ENCODE results near the gene LEP.

Gene LEP

GRCh38 chr7:128200376-128200775 lies 40.7 kb upstream of the LEP start:
- no peak overlapping the region for H3K56ac ChIP-seq (ENCODE audit: low read length)
- H3K4me2 ChIP-seq (ENCODE audit: low read length), result no peak overlapping the region
- no peak overlapping the region for H3K23ac ChIP-seq (ENCODE audit: low read length)
- no CpG with 5 or more reads among the region's 6 CpGs for WGBS (ENCODE audit: extremely low coverage, insufficient coverage, low lambda C conversion rate)
- H3K79me1 ChIP-seq (ENCODE audit: low read length), result no peaks in the 10 kb centered on the region
- no peak overlapping the region for H2AK5ac ChIP-seq (ENCODE audit: low read length)
- no peaks in the 10 kb centered on the region for H3K79me2 ChIP-seq (ENCODE audit: control insufficient read depth, insufficient read depth, low read length)
- no peak overlapping the region for H3K18ac ChIP-seq (ENCODE audit: low read length)
- no peak overlapping the region for H3K9ac ChIP-seq (ENCODE audit: low read length)
- peaks cover 4% of the 10 kb centered on the region for H3K27me3 ChIP-seq (ENCODE audit: insufficient read depth, low read length, poor library complexity)
- H3K4ac ChIP-seq (ENCODE audit: low read depth, low read length), result no peak overlapping the region
- H2BK5ac ChIP-seq (ENCODE audit: low read length), result no peak overlapping the region
- H3K27ac ChIP-seq (ENCODE audit: low read depth, low read length), result no peak overlapping the region
- no peak overlapping the region for H3K4me3 ChIP-seq (ENCODE audit: low read length)
- no peak overlapping the region for H2BK15ac ChIP-seq (replicated peaks; ENCODE audit: low read depth)
- DNase-seq, result no peak
- no peak overlapping the region for H4K8ac ChIP-seq (ENCODE audit: low read depth, low read length)
- peaks cover 6% of the 10 kb centered on the region for H3K4me1 ChIP-seq (ENCODE audit: control insufficient read depth, low read depth, low read length)
- H3K36me3 ChIP-seq (ENCODE audit: control insufficient read depth, insufficient read depth, low read length), result no peaks in the 10 kb centered on the region
- no peak overlapping the region for H2BK120ac ChIP-seq (ENCODE audit: low read depth, low read length)
- no peak overlapping the region for H4K5ac ChIP-seq (ENCODE audit: low read length)

DNA sequence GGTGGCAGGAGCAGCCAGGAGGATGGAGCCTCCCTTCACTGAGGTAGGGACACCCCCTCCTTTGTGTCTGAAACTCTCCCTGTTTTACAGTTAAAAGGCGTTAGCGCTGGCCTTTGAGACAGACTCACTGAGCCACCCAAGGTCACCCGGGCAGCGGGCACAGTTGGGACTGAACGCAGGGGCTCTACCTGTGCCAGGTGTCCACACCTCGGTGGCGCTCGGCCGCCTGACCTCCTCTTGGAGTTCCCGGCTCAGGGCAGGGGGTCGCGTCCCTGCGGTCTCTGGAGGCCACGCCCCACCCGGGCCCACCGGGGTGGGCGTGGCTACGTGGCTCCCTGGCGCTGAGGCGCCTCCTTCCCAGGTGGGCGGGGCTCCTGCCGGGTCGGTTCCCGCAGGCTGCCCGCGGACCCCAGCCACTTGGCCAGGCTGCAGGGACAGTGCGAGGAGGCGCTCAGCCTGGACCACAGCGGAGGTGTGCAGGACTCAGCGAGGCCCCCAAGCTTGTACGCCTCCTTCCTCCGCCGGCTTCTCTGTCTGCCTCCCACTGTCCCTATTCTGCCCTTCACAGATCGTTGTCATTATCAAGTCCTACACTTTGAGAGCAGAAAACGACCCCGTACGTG lies 39.9 kb upstream of the LEP start:
- H2BK5ac ChIP-seq (ENCODE audit: low read length), result no peak overlapping the region
- peaks cover 4% of the 10 kb centered on the region for H3K27me3 ChIP-seq (ENCODE audit: insufficient read depth, low read length, poor library complexity)
- no peaks in the 10 kb centered on the region for H3K79me1 ChIP-seq (ENCODE audit: low read length)
- no peak overlapping the region for H2BK120ac ChIP-seq (ENCODE audit: low read depth, low read length)
- no peak overlapping the region for H2AK5ac ChIP-seq (ENCODE audit: low read length)
- peaks cover 6% of the 10 kb centered on the region for H3K4me1 ChIP-seq (ENCODE audit: control insufficient read depth, low read depth, low read length)
- no peak overlapping the region for H3K27ac ChIP-seq (ENCODE audit: low read depth, low read length)
- H4K8ac ChIP-seq (ENCODE audit: low read depth, low read length), result no peak overlapping the region
- H3K56ac ChIP-seq (ENCODE audit: low read length), result peak overlapping the region; percentile 62
- no peaks in the 10 kb centered on the region for H3K79me2 ChIP-seq (ENCODE audit: control insufficient read depth, insufficient read depth, low read length)
- H3K23ac ChIP-seq (ENCODE audit: low read length), result no peak overlapping the region
- peak overlapping the region; percentile 92 for H3K4me2 ChIP-seq (ENCODE audit: low read length)
- no peak overlapping the region for H3K4ac ChIP-seq (ENCODE audit: low read depth, low read length)
- peak; percentile 54 for DNase-seq
- H3K36me3 ChIP-seq (ENCODE audit: control insufficient read depth, insufficient read depth, low read length), result no peaks in the 10 kb centered on the region
- H3K9ac ChIP-seq (ENCODE audit: low read length), result peak overlapping the region; percentile 32
- no peak overlapping the region for H4K5ac ChIP-seq (ENCODE audit: low read length)
- no peak overlapping the region for H3K18ac ChIP-seq (ENCODE audit: low read length)
- no peak overlapping the region for H2BK15ac ChIP-seq (replicated peaks; ENCODE audit: low read depth)
- no CpG with 5 or more reads among the region's 37 CpGs for WGBS (ENCODE audit: extremely low coverage, insufficient coverage, low lambda C conversion rate)
- peak overlapping the region; percentile 20 for H3K4me3 ChIP-seq (ENCODE audit: low read length)

- Histone ChIP-seq H3K4ac (ENCODE audit: low read depth, low read length) (no peak overlapping the region), H3K27me3 (ENCODE audit: insufficient read depth, low read length, poor library complexity) (peaks cover 4% of the 10 kb centered on the region), H2BK15ac (replicated peaks; ENCODE audit: low read depth) (no peak overlapping the region), H2BK5ac (ENCODE audit: low read length) (no peak overlapping the region), H4K5ac (ENCODE audit: low read length) (no peak overlapping the region), H4K8ac (ENCODE audit: low read depth, low read length) (no peak overlapping the region), H3K4me2 (ENCODE audit: low read length) (peak overlapping the region; percentile 92), H3K9ac (ENCODE audit: low read length) (peak overlapping the region; percentile 32), H3K23ac (ENCODE audit: low read length) (no peak overlapping the region), H3K79me2 (ENCODE audit: control insufficient read depth, insufficient read depth, low read length) (no peaks in the 10 kb centered on the region), H3K79me1 (ENCODE audit: low read length) (no peaks in the 10 kb centered on the region), H2BK120ac (ENCODE audit: low read depth, low read length) (no peak overlapping the region), H3K36me3 (ENCODE audit: control insufficient read depth, insufficient read depth, low read length) (no peaks in the 10 kb centered on the region), H3K56ac (ENCODE audit: low read length) (peak overlapping the region; percentile 30), H2AK5ac (ENCODE audit: low read length) (no peak overlapping the region), H3K4me3 (ENCODE audit: low read length) (no peak overlapping the region), H3K27ac (ENCODE audit: low read depth, low read length) (no peak overlapping the region), H3K4me1 (ENCODE audit: control insufficient read depth, low read depth, low read length) (peaks cover 6% of the 10 kb centered on the region), H3K18ac (ENCODE audit: low read length) (no peak overlapping the region)
- DNase-seq, result no peak
- WGBS (ENCODE audit: extremely low coverage, insufficient coverage, low lambda C conversion rate), result no CpG with 5 or more reads among the region's 17 CpGs
These were observed 39.4 kb upstream of the LEP start for GRCh38 chr7:128201690-128202085.

DNA sequence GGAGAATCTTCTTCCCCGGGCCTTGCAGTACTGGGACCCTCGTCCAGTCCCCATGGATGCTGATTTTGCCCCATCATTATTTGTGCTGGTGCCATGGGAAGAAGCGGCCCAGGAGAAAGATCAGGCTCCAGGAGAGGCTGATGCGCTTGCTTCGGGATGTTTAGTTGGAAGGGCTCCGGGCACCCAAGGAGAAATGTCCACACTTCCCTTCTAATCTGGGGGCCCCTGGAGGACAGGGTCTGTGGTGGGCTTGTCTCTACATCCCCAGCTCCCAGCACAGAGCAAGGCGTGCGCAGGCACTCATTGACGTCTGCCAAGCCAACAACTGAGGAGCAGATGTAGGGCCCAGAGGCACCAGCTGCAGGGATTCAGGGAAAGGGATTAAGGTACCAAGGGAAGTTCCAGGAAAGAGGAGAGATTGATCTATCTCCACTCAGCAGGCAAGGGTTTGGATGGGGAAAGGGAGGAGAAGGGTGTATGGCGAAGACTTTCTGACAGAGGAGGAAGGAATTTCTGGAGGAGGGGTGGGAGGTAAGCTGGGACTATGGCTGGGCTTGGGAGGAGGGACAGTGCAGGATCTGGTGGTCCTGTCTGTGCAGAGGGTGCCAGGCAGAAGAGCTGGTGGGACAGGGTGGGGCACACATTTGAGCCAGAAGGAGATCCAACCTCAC lies 38.7 kb upstream of the LEP start:
- Histone ChIP-seq H3K4me2 (ENCODE audit: low read length) (no peak overlapping the region), H2AK5ac (ENCODE audit: low read length) (no peak overlapping the region), H2BK120ac (ENCODE audit: low read depth, low read length) (no peak overlapping the region), H3K9ac (ENCODE audit: low read length) (no peak overlapping the region), H3K79me1 (ENCODE audit: low read length) (no peaks in the 10 kb centered on the region), H3K27me3 (ENCODE audit: insufficient read depth, low read length, poor library complexity) (peaks cover 4% of the 10 kb centered on the region), H3K27ac (ENCODE audit: low read depth, low read length) (no peak overlapping the region), H3K79me2 (ENCODE audit: control insufficient read depth, insufficient read depth, low read length) (no peaks in the 10 kb centered on the region), H3K4me1 (ENCODE audit: control insufficient read depth, low read depth, low read length) (peaks cover 6% of the 10 kb centered on the region), H3K56ac (ENCODE audit: low read length) (no peak overlapping the region), H3K18ac (ENCODE audit: low read length) (no peak overlapping the region), H3K23ac (ENCODE audit: low read length) (no peak overlapping the region), H3K4ac (ENCODE audit: low read depth, low read length) (no peak overlapping the region), H4K8ac (ENCODE audit: low read depth, low read length) (no peak overlapping the region), H3K4me3 (ENCODE audit: low read length) (no peak overlapping the region), H4K5ac (ENCODE audit: low read length) (no peak overlapping the region), H3K36me3 (ENCODE audit: control insufficient read depth, insufficient read depth, low read length) (no peaks in the 10 kb centered on the region), H2BK5ac (ENCODE audit: low read length) (no peak overlapping the region), H2BK15ac (replicated peaks; ENCODE audit: low read depth) (no peak overlapping the region)
- no CpG with 5 or more reads among the region's 10 CpGs for WGBS (ENCODE audit: extremely low coverage, insufficient coverage, low lambda C conversion rate)
- DNase-seq, result no peak

DNA sequence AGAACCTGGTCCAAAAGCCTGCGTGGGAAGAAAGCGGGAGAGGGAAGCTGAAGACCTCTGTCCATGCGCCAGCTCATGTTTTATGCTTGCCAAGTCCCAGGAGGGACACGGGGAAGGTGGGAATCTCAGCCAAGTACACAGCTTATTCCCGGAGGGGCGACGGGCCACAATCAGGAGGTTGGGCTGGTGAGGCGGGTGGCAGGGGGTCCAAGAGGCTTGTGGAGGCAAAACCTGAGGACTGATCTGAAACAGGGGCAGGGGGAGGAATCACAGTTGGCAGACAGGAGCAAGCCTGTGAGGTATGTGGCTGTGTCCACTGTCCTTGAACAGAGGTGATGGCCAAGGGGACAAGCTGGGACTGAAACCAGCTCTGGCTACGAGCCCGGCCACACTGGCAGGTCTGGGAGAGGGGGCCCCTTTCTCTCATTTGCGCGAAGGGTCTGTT lies 38.0 kb upstream of the LEP start:
- Histone ChIP-seq H3K56ac (ENCODE audit: low read length) (no peak overlapping the region), H3K18ac (ENCODE audit: low read length) (no peak overlapping the region), H3K36me3 (ENCODE audit: control insufficient read depth, insufficient read depth, low read length) (no peaks in the 10 kb centered on the region), H3K4me3 (ENCODE audit: low read length) (no peak overlapping the region), H3K79me1 (ENCODE audit: low read length) (no peaks in the 10 kb centered on the region), H3K79me2 (ENCODE audit: control insufficient read depth, insufficient read depth, low read length) (no peaks in the 10 kb centered on the region), H3K4ac (ENCODE audit: low read depth, low read length) (no peak overlapping the region), H3K4me2 (ENCODE audit: low read length) (no peak overlapping the region), H3K23ac (ENCODE audit: low read length) (no peak overlapping the region), H2AK5ac (ENCODE audit: low read length) (no peak overlapping the region), H4K8ac (ENCODE audit: low read depth, low read length) (no peak overlapping the region), H2BK120ac (ENCODE audit: low read depth, low read length) (no peak overlapping the region), H3K9ac (ENCODE audit: low read length) (no peak overlapping the region), H2BK15ac (replicated peaks; ENCODE audit: low read depth) (no peak overlapping the region), H3K4me1 (ENCODE audit: control insufficient read depth, low read depth, low read length) (peaks cover 6% of the 10 kb centered on the region), H3K27me3 (ENCODE audit: insufficient read depth, low read length, poor library complexity) (peaks cover 4% of the 10 kb centered on the region), H2BK5ac (ENCODE audit: low read length) (no peak overlapping the region), H4K5ac (ENCODE audit: low read length) (no peak overlapping the region), H3K27ac (ENCODE audit: low read depth, low read length) (no peak overlapping the region)
- WGBS (ENCODE audit: extremely low coverage, insufficient coverage, low lambda C conversion rate), result no CpG with 5 or more reads among the region's 12 CpGs
- no peak for DNase-seq
